OCI-LY7 (cell line): ENCODE data around the gene UBE2H.

Experiments
- CTCF ChIP-seq: fragments of 200-600 bp; sonication (generic); conservative IDR thresholded peaks from 2 replicates; pipeline ENCODE4 v1.5.1; 2014; ENCODE audit warnings: mild to moderate bottlenecking, antibody characterized with exemption, low read length, moderate library complexity, mixed read lengths
- EZH2phosphoT487 ChIP-seq: fragments of 200-600 bp; sonication (generic); IDR thresholded peaks from 2 replicates; pipeline ENCODE4 v1.6.1; 2018; ENCODE audit warnings: low read depth, borderline replicate concordance, mild to moderate bottlenecking, mixed run types, antibody characterized with exemption, low read length, moderate library complexity, mixed read lengths

DNA sequence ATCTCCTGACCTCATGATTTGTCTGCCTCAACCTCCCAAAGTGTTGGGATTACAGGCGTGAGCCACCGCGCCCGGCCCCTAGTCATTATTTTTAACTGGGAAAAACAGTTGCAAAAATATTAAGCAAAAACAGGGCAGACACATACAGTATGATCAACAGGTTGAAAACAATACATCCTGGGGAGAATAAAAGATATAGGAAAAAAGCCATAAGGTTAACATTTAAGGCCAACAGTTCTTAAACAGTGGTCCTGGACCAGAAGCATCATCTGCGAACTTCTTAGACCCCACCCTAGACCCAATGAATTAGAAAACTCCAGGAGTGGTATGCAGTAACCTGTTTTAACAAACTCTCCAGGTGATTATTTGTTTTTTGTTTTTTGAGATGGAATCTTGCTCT lies 6.5 kb downstream of the UBE2H start:
- TF ChIP-seq CTCF (no peak), EZH2phosphoT487 (no peak)
